Panc1 (cell line): Measurements from ENCODE around the gene ZNF77.
"Not testable (repeated sequence)": the region's sequence is repeated elsewhere in the genome, so short reads cannot be mapped to it uniquely, and the experiment has no call there.

Experiments used
- CTCF ChIP-seq: fragments of 450-650 bp; IDR thresholded peaks from 2 replicates; pipeline ENCODE4 v1.5.1; 2017; ENCODE audit warnings: mild to moderate bottlenecking
- REST ChIP-seq, 2 experiments: IDR thresholded peaks; 2 replicates each; pipeline ENCODE4 v1.6.1; 2011 to 2012; ENCODE audit warnings: low read depth in 2 of 2, control low read depth in 1 of 2, low read length in 1 of 2, mild to moderate bottlenecking in 1 of 2, moderate library complexity in 1 of 2; ENCODE audit not compliant: insufficient read depth in 1 of 2

- not testable (repeated sequence) for TF ChIP-seq REST (IDR thresholded peaks at IDR 0.05; ENCODE audit: insufficient read depth in 1 of 2, low read depth in 2 of 2, low read length in 1 of 2); CTCF
Observed at GRCh38 chr19:2903326-2903725, 41.4 kb downstream of the ZNF77 start.
